Smooth muscle cell (in vitro differentiated cells): ENCODE data around the gene UPK1B. TPM values are rescaled to one million over a fixed set of nuclear protein-coding genes. Genes with fewer than 3 reads are reported as not detected.

ENCODE experiments used
- DNase-seq: peaks from one replicate; lab custom pipeline; 2025; ENCODE audit not compliant: unreplicated experiment; lab: John Stamatoyannopoulos, UW
- H2AFZ ChIP-seq: fragments of 200-600 bp; sonication (generic); 2 replicates; pipeline ENCODE4 v1.6.0; 2016; ENCODE audit warnings: antibody characterized with exemption, low read depth, mild to moderate bottlenecking
- H3F3A ChIP-seq: fragments of 200-600 bp; sonication (generic); 2 replicates; pipeline ENCODE4 v1.6.0; 2017; ENCODE audit warnings: antibody characterized with exemption, low read depth
- H3K27ac ChIP-seq: fragments of 200-600 bp; sonication (generic); 2 replicates; pipeline ENCODE4 v1.5.1; 2016; ENCODE audit warnings: low read depth, mild to moderate bottlenecking
- H3K27me3 ChIP-seq: fragments of 200-600 bp; sonication (generic); 2 replicates; pipeline ENCODE4 v1.6.1; 2016; ENCODE audit warnings: low read depth, mild to moderate bottlenecking
- H3K36me3 ChIP-seq: fragments of 200-600 bp; sonication (generic); 2 replicates; pipeline ENCODE4 v1.5.1; 2016; ENCODE audit warnings: low read depth
- H3K4me1 ChIP-seq: fragments of 200-600 bp; sonication (generic); 2 replicates; pipeline ENCODE4 v1.5.1; 2016; ENCODE audit warnings: low read depth
- H3K4me2 ChIP-seq: fragments of 200-600 bp; sonication (generic); 2 replicates; pipeline ENCODE4 v1.6.0; 2016; ENCODE audit warnings: mild to moderate bottlenecking
- H3K4me3 ChIP-seq: fragments of 200-600 bp; sonication (generic); 2 replicates; pipeline ENCODE4 v1.5.1; 2016; ENCODE audit warnings: mild to moderate bottlenecking
- H3K79me2 ChIP-seq: fragments of 200-600 bp; sonication (generic); 2 replicates; pipeline ENCODE4 v1.6.0; 2016; ENCODE audit warnings: low read depth, mild to moderate bottlenecking
- H3K9ac ChIP-seq: fragments of 200-600 bp; sonication (generic); 2 replicates; pipeline ENCODE4 v1.6.0; 2016; ENCODE audit warnings: low read depth
- H3K9me3 ChIP-seq: fragments of 200-600 bp; sonication (generic); replicated peaks from 2 replicates; pipeline ENCODE4 v1.5.1; 2016; ENCODE audit warnings: low read depth
- H4K20me1 ChIP-seq: fragments of 200-600 bp; sonication (generic); 2 replicates; pipeline ENCODE4 v1.6.0; 2016; ENCODE audit warnings: low read depth
- WGBS: methylation state at CpG from one replicate; pipeline ENCODE4 v1.1.7; 2016; ENCODE audit warnings: low lambda C conversion rate; 5-methylcytosine and 5-hydroxymethylcytosine counted together
- polyA plus RNA-seq: library from polyadenylated mRNA; unstranded; fragments of >200 nt; fragmentation: Nextera tagmentation; extraction: Ambion mirVana; gene quantifications from 2 replicates; pipeline ENCODE4 v1.2.1, GENCODE V29; 2016
- total RNA-seq: library from RNA; depleted of rRNA; stranded (reverse); fragments of >200 nt; gene quantifications from 2 replicates; pipeline ENCODE4 v1.2.3, GENCODE V29; 2014
- TF ChIP-seq, protein P1 (sequence below): fragments of 200-600 bp; sonication (generic); IDR thresholded peaks from 2 replicates; pipeline ENCODE4 v1.5.1; 2017; ENCODE audit warnings: borderline replicate concordance, mild to moderate bottlenecking, antibody characterized with exemption; ENCODE audit not compliant: insufficient read depth, poor library complexity, severe bottlenecking

UPK1B gene
- total and polyA plus RNA-seq, 2 experiments from 2014 or later, result 1.1 to 9.1 TPM

DNA sequence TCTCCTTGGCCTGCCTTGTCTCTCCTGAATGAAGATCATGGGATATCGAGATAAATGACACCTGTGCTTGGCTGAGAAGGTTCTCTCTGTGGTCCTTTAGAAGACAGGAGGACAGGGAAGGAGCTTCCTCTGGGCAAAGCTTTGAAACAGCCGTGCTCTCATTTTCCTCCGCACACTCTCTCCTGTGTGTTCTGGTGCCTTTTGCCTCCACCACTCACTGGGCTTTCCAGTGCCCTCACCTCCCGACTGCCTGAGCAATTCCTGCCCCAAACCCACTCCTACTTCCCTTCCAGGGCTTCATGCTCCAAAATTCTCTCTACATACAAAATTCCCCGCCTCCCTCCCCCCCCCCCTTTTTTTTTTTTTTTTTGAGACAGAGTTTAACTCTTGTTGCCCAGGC, 32.3 kb downstream of the UPK1B start:
- H3K27me3 ChIP-seq, result no peaks in the 10 kb centered on the region
- no peak for DNase-seq
- H3K4me1 ChIP-seq, result no peaks in the 10 kb centered on the region
- 88% methylated on average over 4 of the region's 5 CpGs for WGBS
- H3K36me3 ChIP-seq, result no peaks in the 10 kb centered on the region
- no peak overlapping the region for H2AFZ ChIP-seq
- H3F3A ChIP-seq, result no peaks in the 10 kb centered on the region
- no peaks in the 10 kb centered on the region for H3K79me2 ChIP-seq
- TF ChIP-seq, protein P1, sequence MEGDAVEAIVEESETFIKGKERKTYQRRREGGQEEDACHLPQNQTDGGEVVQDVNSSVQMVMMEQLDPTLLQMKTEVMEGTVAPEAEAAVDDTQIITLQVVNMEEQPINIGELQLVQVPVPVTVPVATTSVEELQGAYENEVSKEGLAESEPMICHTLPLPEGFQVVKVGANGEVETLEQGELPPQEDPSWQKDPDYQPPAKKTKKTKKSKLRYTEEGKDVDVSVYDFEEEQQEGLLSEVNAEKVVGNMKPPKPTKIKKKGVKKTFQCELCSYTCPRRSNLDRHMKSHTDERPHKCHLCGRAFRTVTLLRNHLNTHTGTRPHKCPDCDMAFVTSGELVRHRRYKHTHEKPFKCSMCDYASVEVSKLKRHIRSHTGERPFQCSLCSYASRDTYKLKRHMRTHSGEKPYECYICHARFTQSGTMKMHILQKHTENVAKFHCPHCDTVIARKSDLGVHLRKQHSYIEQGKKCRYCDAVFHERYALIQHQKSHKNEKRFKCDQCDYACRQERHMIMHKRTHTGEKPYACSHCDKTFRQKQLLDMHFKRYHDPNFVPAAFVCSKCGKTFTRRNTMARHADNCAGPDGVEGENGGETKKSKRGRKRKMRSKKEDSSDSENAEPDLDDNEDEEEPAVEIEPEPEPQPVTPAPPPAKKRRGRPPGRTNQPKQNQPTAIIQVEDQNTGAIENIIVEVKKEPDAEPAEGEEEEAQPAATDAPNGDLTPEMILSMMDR, result no peak
- H3K27ac ChIP-seq, result no peak overlapping the region
- no peak overlapping the region for H3K4me2 ChIP-seq
- H4K20me1 ChIP-seq, result no peaks in the 10 kb centered on the region
- H3K9ac ChIP-seq, result no peak overlapping the region
- no peaks in the 10 kb centered on the region for H3K9me3 ChIP-seq
- H3K4me3 ChIP-seq, result no peak overlapping the region

DNA sequence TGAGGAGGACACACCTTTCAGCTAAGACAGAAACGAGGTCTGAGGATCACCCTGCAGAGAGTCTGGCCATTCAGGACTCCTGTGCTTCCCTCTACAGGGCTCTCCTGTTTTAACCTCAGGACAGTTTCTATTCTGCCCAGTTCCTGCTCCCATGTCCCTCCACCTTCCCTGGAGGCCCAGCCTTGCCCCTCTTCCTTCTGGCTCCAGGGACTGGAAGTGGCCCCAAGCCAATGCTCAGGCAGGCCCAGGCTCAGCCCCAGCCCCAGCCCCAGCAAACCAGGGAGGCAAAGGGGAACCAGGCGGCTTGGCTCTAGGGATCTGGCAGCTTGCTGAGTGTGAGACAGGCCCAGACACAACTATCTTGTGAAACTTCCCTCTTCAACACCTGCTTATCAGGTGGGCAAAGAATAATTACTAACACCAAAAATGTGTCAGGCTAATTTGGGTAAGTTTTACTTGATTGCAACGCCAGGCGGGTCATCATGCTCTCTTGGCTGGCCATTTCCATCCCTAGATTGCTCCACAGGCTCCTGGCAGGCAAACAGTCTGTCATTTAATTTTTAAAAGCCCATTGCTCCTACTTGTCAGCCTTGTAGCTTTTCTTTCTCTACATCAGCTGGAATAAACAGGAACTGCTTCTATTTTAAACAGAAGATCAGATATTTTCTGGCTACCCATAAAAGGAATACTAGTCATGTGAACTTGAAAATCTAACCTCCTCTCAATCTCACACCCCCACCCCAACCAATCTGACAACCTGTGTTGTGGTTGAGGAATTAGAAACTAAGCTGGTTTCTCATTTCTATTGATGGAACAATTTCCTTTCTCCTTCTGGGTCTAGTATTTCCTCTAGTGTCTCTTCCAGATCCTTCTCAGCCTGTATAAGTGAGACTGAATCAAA, 33.5 kb downstream of the UPK1B start:
- Histone ChIP-seq H3K9ac (no peak overlapping the region), H3K9me3 (no peaks in the 10 kb centered on the region), H3K36me3 (peaks cover 4% of the 10 kb centered on the region), H3K4me1 (no peaks in the 10 kb centered on the region), H3F3A (no peaks in the 10 kb centered on the region), H3K27ac (no peak overlapping the region), H3K27me3 (no peaks in the 10 kb centered on the region), H4K20me1 (no peaks in the 10 kb centered on the region), H3K4me3 (no peak overlapping the region), H3K4me2 (no peak overlapping the region), H2AFZ (no peak overlapping the region), H3K79me2 (no peaks in the 10 kb centered on the region)
- 85% methylated on average over 4 of the region's 4 CpGs for WGBS
- TF ChIP-seq, protein P1, result no peak
- DNase-seq, result no peak

- H3K4me3 ChIP-seq, result no peak overlapping the region
- no peak overlapping the region for H3K9ac ChIP-seq
- WGBS, result 91% methylated on average over 3 of the region's 3 CpGs
- H3K79me2 ChIP-seq, result no peaks in the 10 kb centered on the region
- no peaks in the 10 kb centered on the region for H3F3A ChIP-seq
- no peaks in the 10 kb centered on the region for H4K20me1 ChIP-seq
- no peak overlapping the region for H2AFZ ChIP-seq
- no peak for DNase-seq
- no peak overlapping the region for H3K4me2 ChIP-seq
- H3K9me3 ChIP-seq, result no peaks in the 10 kb centered on the region
- H3K36me3 ChIP-seq, result peaks cover 4% of the 10 kb centered on the region
- TF ChIP-seq, protein P1, result no peak
- no peak overlapping the region for H3K27ac ChIP-seq
- H3K4me1 ChIP-seq, result no peaks in the 10 kb centered on the region
- H3K27me3 ChIP-seq, result no peaks in the 10 kb centered on the region
Observed at GRCh38 chr3:119207512-119207875, 34.1 kb downstream of the UPK1B start.

DNA sequence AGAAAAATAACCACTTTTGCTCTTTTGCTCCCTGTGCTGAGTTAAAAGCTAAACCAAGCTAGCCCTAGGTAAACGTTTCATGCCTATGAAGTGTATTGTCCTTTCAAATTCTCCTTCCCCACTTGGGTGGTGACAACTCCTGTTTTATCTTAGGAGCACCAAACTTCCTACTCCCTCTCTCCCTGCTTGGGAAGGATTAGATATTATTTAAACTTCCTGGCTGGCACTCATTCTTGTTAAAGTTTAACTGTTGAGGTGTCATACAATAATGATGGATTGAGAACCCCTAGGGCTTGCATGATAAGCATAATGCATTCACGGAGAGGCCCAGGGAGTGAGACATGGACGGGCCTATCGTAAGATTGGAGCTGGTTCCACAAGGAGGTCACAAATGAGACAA, 37.8 kb downstream of the UPK1B start:
- Histone ChIP-seq H3K36me3 (peaks cover 4% of the 10 kb centered on the region), H3K9me3 (no peaks in the 10 kb centered on the region), H3F3A (no peaks in the 10 kb centered on the region), H3K79me2 (no peaks in the 10 kb centered on the region), H3K9ac (no peak overlapping the region), H3K27ac (no peak overlapping the region), H4K20me1 (no peaks in the 10 kb centered on the region), H3K4me2 (no peak overlapping the region), H2AFZ (no peak overlapping the region), H3K4me1 (no peaks in the 10 kb centered on the region), H3K4me3 (no peak overlapping the region), H3K27me3 (no peaks in the 10 kb centered on the region)
- TF ChIP-seq, protein P1, result no peak
- WGBS, result 72% methylated on average over 4 of the region's 4 CpGs
- no peak for DNase-seq
